Smooth muscle cell (in vitro differentiated cells): Measurements from ENCODE around the gene ZDHHC21. TPM values are rescaled to one million over a fixed set of nuclear protein-coding genes. Genes with fewer than 3 reads are reported as not detected.

Source experiments
- DNase-seq: peaks from one replicate; lab custom pipeline; 2025; ENCODE audit not compliant: unreplicated experiment; lab: John Stamatoyannopoulos, UW
- H2AFZ ChIP-seq: fragments of 200-600 bp; sonication (generic); 2 replicates; pipeline ENCODE4 v1.6.0; 2016; ENCODE audit warnings: antibody characterized with exemption, low read depth, mild to moderate bottlenecking
- H3F3A ChIP-seq: fragments of 200-600 bp; sonication (generic); 2 replicates; pipeline ENCODE4 v1.6.0; 2017; ENCODE audit warnings: antibody characterized with exemption, low read depth
- H3K27ac ChIP-seq: fragments of 200-600 bp; sonication (generic); 2 replicates; pipeline ENCODE4 v1.5.1; 2016; ENCODE audit warnings: low read depth, mild to moderate bottlenecking
- H3K27me3 ChIP-seq: fragments of 200-600 bp; sonication (generic); 2 replicates; pipeline ENCODE4 v1.6.1; 2016; ENCODE audit warnings: low read depth, mild to moderate bottlenecking
- H3K36me3 ChIP-seq: fragments of 200-600 bp; sonication (generic); 2 replicates; pipeline ENCODE4 v1.5.1; 2016; ENCODE audit warnings: low read depth
- H3K4me1 ChIP-seq: fragments of 200-600 bp; sonication (generic); 2 replicates; pipeline ENCODE4 v1.5.1; 2016; ENCODE audit warnings: low read depth
- H3K4me2 ChIP-seq: fragments of 200-600 bp; sonication (generic); 2 replicates; pipeline ENCODE4 v1.6.0; 2016; ENCODE audit warnings: mild to moderate bottlenecking
- H3K4me3 ChIP-seq: fragments of 200-600 bp; sonication (generic); 2 replicates; pipeline ENCODE4 v1.5.1; 2016; ENCODE audit warnings: mild to moderate bottlenecking
- H3K79me2 ChIP-seq: fragments of 200-600 bp; sonication (generic); 2 replicates; pipeline ENCODE4 v1.6.0; 2016; ENCODE audit warnings: low read depth, mild to moderate bottlenecking
- H3K9ac ChIP-seq: fragments of 200-600 bp; sonication (generic); 2 replicates; pipeline ENCODE4 v1.6.0; 2016; ENCODE audit warnings: low read depth
- H3K9me3 ChIP-seq: fragments of 200-600 bp; sonication (generic); replicated peaks from 2 replicates; pipeline ENCODE4 v1.5.1; 2016; ENCODE audit warnings: low read depth
- H4K20me1 ChIP-seq: fragments of 200-600 bp; sonication (generic); 2 replicates; pipeline ENCODE4 v1.6.0; 2016; ENCODE audit warnings: low read depth
- CTCF ChIP-seq: fragments of 200-600 bp; sonication (generic); IDR thresholded peaks from 2 replicates; pipeline ENCODE4 v1.5.1; 2017; ENCODE audit warnings: borderline replicate concordance, mild to moderate bottlenecking, antibody characterized with exemption; ENCODE audit not compliant: insufficient read depth, poor library complexity, severe bottlenecking
- WGBS: methylation state at CpG from one replicate; pipeline ENCODE4 v1.1.7; 2016; ENCODE audit warnings: low lambda C conversion rate; 5-methylcytosine and 5-hydroxymethylcytosine counted together
- polyA plus RNA-seq: library from polyadenylated mRNA; unstranded; fragments of >200 nt; fragmentation: Nextera tagmentation; extraction: Ambion mirVana; gene quantifications from 2 replicates; pipeline ENCODE4 v1.2.1, GENCODE V29; 2016
- total RNA-seq: library from RNA; depleted of rRNA; stranded (reverse); fragments of >200 nt; gene quantifications from 2 replicates; pipeline ENCODE4 v1.2.3, GENCODE V29; 2014

The ZDHHC21 gene
- total and polyA plus RNA-seq, 2 experiments from 2014 or later = 1.3 to 9.0 TPM

DNA sequence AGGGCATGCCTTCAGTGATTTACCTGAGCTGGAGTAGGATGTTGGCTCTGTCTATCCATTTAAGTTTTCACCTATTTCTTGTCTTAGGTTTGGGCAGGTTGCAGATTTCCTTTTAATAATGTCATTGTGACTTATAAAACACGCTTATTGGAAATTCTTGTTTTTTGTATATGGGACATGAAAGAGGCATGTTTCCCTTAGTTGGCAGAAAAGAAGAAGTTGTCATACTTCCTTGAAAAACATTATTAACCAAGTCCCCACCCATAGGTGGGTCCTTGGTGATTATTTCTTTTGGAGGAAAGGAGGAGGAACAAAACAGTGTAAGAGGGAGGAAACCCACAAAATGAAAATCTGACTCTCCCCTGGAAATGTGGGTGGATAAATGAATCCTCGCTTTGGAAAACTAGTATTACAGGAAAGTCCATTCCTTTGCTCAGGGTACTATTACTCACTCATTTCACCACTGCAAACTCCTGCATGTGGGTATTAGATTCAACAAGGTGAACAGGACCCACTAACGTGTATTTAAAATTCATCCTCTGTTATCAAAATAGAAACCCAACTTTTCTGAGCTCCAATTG, 20.0 kb upstream of the ZDHHC21 start:
- no peaks in the 10 kb centered on the region for H4K20me1 ChIP-seq
- no peaks in the 10 kb centered on the region for H3K27me3 ChIP-seq
- H3K79me2 ChIP-seq = no peaks in the 10 kb centered on the region
- H3K4me2 ChIP-seq = no peak overlapping the region
- no peak overlapping the region for H3K4me3 ChIP-seq
- TF ChIP-seq CTCF = no peak
- no peak for DNase-seq
- 85% methylated on average over 3 of the region's 3 CpGs for WGBS
- no peaks in the 10 kb centered on the region for H3K9me3 ChIP-seq
- no peaks in the 10 kb centered on the region for H3F3A ChIP-seq
- H3K9ac ChIP-seq = no peak overlapping the region
- no peaks in the 10 kb centered on the region for H3K4me1 ChIP-seq
- no peaks in the 10 kb centered on the region for H3K36me3 ChIP-seq
- no peak overlapping the region for H2AFZ ChIP-seq
- no peak overlapping the region for H3K27ac ChIP-seq

- no peak for DNase-seq
- peak overlapping the region; percentile 0 for H3K9ac ChIP-seq
- no peaks in the 10 kb centered on the region for H3K27me3 ChIP-seq
- no peak overlapping the region for H3K4me2 ChIP-seq
- peak overlapping the region; percentile 25 for H3K27ac ChIP-seq
- peaks cover 7% of the 10 kb centered on the region for H3K9me3 ChIP-seq
- TF ChIP-seq CTCF = no peak
- H2AFZ ChIP-seq = no peak overlapping the region
- no peaks in the 10 kb centered on the region for H3K4me1 ChIP-seq
- H3F3A ChIP-seq = no peaks in the 10 kb centered on the region
- peaks cover 3% of the 10 kb centered on the region for H3K36me3 ChIP-seq
- H3K4me3 ChIP-seq = no peak overlapping the region
- H4K20me1 ChIP-seq = no peaks in the 10 kb centered on the region
- H3K79me2 ChIP-seq = no peaks in the 10 kb centered on the region
Measured at GRCh38 chr9:14710804-14711203, 17.6 kb upstream of the ZDHHC21 start.

DNA sequence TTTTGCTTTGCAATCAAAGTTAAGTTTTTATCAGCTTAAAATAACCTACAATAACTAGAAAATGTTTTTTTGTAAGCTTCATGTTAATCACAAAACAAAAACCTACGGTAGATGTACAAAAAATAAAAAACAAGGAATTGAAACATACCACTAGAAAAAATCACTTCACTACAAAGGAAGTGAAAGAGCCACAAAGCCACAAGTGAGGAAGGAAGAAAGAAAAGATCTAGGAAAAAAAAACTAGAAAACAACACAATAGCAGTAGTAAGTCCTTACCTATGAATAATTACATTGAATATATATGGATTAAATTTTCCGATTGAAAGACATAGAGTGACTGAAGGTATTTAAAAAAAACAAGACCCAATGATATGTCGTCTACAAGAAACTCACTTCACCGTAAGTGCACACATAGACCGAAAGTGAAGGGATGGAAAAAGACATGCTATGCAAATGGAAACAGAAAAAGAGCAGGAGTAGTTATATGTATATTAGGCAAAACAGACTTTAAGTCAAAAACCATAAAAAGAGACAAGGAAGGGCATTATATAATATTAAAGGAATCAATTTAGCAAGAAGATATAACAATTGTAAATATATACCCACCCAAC, 13.4 kb upstream of the ZDHHC21 start:
- no peaks in the 10 kb centered on the region for H3K79me2 ChIP-seq
- peaks cover 9% of the 10 kb centered on the region for H3K9me3 ChIP-seq
- no peaks in the 10 kb centered on the region for H3K4me1 ChIP-seq
- no peak overlapping the region for H3K4me2 ChIP-seq
- no peak overlapping the region for H3K9ac ChIP-seq
- no peak overlapping the region for H3K27ac ChIP-seq
- no peaks in the 10 kb centered on the region for H4K20me1 ChIP-seq
- no peak overlapping the region for H2AFZ ChIP-seq
- 92% methylated on average over 5 of the region's 5 CpGs for WGBS
- no peaks in the 10 kb centered on the region for H3K27me3 ChIP-seq
- no peak overlapping the region for H3K4me3 ChIP-seq
- DNase-seq = no peak
- TF ChIP-seq CTCF = no peak
- no peaks in the 10 kb centered on the region for H3F3A ChIP-seq
- H3K36me3 ChIP-seq = peaks cover 3% of the 10 kb centered on the region

DNA sequence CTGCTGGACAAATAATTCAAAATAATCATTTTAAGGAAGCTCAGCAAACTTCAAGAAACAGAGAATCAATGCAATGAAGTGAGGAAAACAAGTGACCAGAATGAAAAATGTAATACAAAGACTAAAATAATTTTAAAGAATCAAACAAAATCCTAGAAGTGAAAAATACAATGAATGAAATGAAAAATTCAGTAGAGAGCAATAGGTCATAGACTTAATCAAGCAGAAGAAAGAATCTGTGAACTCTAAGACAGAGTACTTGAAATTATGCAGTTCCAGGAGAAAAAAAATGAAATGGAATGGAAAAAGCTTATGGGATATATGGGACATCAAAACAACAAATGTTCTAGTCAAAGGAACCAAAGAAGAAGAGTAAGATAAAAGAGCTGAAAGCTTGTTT, 11.8 kb upstream of the ZDHHC21 start:
- Histone ChIP-seq H3K4me1 (no peaks in the 10 kb centered on the region), H2AFZ (no peak overlapping the region), H3K79me2 (no peaks in the 10 kb centered on the region), H3K27me3 (no peaks in the 10 kb centered on the region), H3K9me3 (peaks cover 9% of the 10 kb centered on the region), H3K4me3 (no peak overlapping the region), H3F3A (no peaks in the 10 kb centered on the region), H3K4me2 (no peak overlapping the region), H4K20me1 (no peaks in the 10 kb centered on the region), H3K36me3 (peaks cover 3% of the 10 kb centered on the region), H3K9ac (no peak overlapping the region), H3K27ac (no peak overlapping the region)
- TF ChIP-seq CTCF = no peak
- DNase-seq = no peak
